ENCODE measurements around the gene TRIM28.

DNA sequence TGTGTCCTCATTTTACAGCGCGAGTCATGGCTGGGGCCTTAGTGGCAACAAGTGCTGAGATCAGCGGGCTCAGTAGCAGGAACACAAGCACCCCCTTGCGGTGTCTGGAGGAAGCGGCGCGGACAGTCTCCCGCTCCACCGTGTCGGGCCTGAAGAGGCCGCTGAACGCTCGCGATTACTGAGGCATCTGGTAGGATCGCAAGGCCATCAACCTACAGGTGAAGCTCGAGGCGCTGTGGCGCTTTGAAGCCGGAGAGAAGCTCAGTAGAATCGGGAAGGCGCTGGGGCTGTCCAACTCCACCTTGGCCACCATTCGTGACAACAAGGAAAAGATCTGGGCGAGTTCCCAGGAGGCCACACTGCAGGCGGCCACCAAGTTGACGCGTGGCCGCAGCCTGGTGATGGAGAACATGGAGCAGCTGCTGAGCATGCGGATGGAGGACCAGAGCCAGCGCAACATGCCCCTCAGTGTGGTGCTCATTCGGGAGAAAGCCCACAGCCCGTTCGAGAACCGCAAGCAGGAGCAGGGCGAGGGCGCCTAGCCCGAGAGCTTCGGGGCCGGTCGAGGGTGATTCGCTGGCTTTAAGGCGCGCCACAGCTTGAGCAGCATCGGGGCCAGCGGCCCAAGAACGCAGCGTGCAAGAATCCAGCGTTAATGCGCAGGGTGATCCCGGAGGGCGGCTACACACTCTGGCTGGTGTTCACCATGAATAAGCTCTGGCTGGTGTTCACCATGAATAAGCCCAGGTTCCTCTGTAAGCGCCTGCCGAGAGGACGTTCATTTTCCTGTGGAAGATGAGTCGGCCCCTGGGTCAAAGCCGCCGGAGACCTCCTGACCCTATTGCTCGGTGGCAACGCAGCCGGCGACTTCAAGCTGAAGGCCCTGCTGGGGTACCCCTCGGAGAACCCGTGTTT is 37.6 kb downstream of the TRIM28 start:
- TF ChIP-seq, protein P1, sequence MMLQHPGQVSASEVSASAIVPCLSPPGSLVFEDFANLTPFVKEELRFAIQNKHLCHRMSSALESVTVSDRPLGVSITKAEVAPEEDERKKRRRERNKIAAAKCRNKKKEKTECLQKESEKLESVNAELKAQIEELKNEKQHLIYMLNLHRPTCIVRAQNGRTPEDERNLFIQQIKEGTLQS (IDR thresholded peaks at IDR 0.05) = no peak
- TF ChIP-seq, protein P2, sequence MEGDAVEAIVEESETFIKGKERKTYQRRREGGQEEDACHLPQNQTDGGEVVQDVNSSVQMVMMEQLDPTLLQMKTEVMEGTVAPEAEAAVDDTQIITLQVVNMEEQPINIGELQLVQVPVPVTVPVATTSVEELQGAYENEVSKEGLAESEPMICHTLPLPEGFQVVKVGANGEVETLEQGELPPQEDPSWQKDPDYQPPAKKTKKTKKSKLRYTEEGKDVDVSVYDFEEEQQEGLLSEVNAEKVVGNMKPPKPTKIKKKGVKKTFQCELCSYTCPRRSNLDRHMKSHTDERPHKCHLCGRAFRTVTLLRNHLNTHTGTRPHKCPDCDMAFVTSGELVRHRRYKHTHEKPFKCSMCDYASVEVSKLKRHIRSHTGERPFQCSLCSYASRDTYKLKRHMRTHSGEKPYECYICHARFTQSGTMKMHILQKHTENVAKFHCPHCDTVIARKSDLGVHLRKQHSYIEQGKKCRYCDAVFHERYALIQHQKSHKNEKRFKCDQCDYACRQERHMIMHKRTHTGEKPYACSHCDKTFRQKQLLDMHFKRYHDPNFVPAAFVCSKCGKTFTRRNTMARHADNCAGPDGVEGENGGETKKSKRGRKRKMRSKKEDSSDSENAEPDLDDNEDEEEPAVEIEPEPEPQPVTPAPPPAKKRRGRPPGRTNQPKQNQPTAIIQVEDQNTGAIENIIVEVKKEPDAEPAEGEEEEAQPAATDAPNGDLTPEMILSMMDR (IDR thresholded peaks at IDR 0.05; ENCODE audit: low read depth, low read length, missing input control) = peak; percentile 72
- TF ChIP-seq JUND (IDR thresholded peaks at IDR 0.05) (no peak), RAD21 (IDR thresholded peaks at IDR 0.05) (peak; percentile 79 to 85), TAF1 (conservative IDR thresholded peaks at IDR 0.05) (no peak), GABPA (IDR thresholded peaks at IDR 0.05 in 1 of 2, conservative IDR thresholded peaks at IDR 0.05 in 1 of 2) (no peak), YY1 (IDR thresholded peaks at IDR 0.05) (no peak), SP1 (IDR thresholded peaks at IDR 0.05) (no peak), FOXA1 (IDR thresholded peaks at IDR 0.05) (no peak), HNF4G (IDR thresholded peaks at IDR 0.05) (no peak), RXRA (IDR thresholded peaks at IDR 0.05) (no peak)
- TF ChIP-seq, protein P3, sequence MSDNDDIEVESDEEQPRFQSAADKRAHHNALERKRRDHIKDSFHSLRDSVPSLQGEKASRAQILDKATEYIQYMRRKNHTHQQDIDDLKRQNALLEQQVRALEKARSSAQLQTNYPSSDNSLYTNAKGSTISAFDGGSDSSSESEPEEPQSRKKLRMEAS (IDR thresholded peaks at IDR 0.05) = no peak
- TF ChIP-seq, protein P4, sequence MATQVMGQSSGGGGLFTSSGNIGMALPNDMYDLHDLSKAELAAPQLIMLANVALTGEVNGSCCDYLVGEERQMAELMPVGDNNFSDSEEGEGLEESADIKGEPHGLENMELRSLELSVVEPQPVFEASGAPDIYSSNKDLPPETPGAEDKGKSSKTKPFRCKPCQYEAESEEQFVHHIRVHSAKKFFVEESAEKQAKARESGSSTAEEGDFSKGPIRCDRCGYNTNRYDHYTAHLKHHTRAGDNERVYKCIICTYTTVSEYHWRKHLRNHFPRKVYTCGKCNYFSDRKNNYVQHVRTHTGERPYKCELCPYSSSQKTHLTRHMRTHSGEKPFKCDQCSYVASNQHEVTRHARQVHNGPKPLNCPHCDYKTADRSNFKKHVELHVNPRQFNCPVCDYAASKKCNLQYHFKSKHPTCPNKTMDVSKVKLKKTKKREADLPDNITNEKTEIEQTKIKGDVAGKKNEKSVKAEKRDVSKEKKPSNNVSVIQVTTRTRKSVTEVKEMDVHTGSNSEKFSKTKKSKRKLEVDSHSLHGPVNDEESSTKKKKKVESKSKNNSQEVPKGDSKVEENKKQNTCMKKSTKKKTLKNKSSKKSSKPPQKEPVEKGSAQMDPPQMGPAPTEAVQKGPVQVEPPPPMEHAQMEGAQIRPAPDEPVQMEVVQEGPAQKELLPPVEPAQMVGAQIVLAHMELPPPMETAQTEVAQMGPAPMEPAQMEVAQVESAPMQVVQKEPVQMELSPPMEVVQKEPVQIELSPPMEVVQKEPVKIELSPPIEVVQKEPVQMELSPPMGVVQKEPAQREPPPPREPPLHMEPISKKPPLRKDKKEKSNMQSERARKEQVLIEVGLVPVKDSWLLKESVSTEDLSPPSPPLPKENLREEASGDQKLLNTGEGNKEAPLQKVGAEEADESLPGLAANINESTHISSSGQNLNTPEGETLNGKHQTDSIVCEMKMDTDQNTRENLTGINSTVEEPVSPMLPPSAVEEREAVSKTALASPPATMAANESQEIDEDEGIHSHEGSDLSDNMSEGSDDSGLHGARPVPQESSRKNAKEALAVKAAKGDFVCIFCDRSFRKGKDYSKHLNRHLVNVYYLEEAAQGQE (IDR thresholded peaks at IDR 0.05) = no peak
